H7 (cell line): ENCODE data around the gene SERPINE2. TPM values are rescaled to one million over a fixed set of nuclear protein-coding genes. Genes with fewer than 3 reads are reported as not detected.

Experiments
- DNase-seq: peaks from one replicate; pipeline ENCODE4 v3.0.0; 2012
- H3K27me3 ChIP-seq: 2 replicates; pipeline ENCODE4 v1.6.0; 2011; ENCODE audit warnings: mild to moderate bottlenecking, low read length; ENCODE audit not compliant: control insufficient read depth, insufficient read depth
- H3K36me3 ChIP-seq: replicated peaks from 2 replicates; pipeline ENCODE4 v1.5.1; 2011; ENCODE audit warnings: low read length; ENCODE audit not compliant: control insufficient read depth, insufficient read depth
- H3K4me3 ChIP-seq: 2 replicates; pipeline ENCODE4 v1.5.1; 2011; ENCODE audit warnings: low read depth, mild to moderate bottlenecking, control low read depth, low read length, moderate library complexity; ENCODE audit not compliant: insufficient read depth
- total RNA-seq: library from RNA; depleted of rRNA; stranded (reverse); fragments of >200 nt; shearing (Covaris generic); gene quantifications from 2 replicates; pipeline ENCODE4 v1.2.3, GENCODE V29; 2014; rRNA removed

Gene SERPINE2, protein sequence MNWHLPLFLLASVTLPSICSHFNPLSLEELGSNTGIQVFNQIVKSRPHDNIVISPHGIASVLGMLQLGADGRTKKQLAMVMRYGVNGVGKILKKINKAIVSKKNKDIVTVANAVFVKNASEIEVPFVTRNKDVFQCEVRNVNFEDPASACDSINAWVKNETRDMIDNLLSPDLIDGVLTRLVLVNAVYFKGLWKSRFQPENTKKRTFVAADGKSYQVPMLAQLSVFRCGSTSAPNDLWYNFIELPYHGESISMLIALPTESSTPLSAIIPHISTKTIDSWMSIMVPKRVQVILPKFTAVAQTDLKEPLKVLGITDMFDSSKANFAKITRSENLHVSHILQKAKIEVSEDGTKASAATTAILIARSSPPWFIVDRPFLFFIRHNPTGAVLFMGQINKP
- total RNA-seq: 186 and 229 TPM in 2 replicates

- peaks cover 15% of the 10 kb centered on the region for H3K27me3 ChIP-seq
- peak within 1 kb of the TSS; percentile 68 for H3K4me3 ChIP-seq
- H3K36me3 ChIP-seq: no peaks in the 10 kb centered on the region
- peak; percentile 94 for DNase-seq
Measured at GRCh38 chr2:224039080-224039769, at the start of gene SERPINE2. TSS of gene SERPINE2 (minus strand) at chr2:224039286. CDS start at chr2:224001900, 37,386 bp downstream.

- no peaks in the 10 kb centered on the region for H3K36me3 ChIP-seq
- DNase-seq: no peak
- H3K27me3 ChIP-seq: no peaks in the 10 kb centered on the region
- H3K4me3 ChIP-seq: no peak overlapping the region
Measured at GRCh38 chr2:224086226-224086914, 47.3 kb upstream of the SERPINE2 start.

DNA sequence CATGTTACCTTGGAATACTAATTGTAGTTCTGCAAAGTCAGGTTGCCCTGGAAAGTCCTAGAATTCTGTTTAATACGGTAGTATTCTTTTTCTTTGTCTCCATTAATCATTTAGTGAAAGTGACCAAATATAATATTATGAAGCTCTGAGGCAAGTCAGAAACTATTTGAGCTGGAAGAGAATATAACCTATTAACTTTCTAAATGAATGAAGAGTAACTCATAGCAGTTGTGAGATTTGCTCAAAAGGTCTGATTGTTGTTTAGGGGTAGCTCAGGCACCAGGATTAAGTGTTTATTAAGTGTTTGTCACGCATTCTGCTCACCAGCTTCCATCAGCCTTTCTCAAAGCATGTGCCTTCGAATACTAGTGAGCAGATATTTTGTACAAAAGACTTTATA, 46.7 kb upstream of the SERPINE2 start:
- Histone ChIP-seq H3K27me3 (no peaks in the 10 kb centered on the region), H3K4me3 (no peak overlapping the region), H3K36me3 (no peaks in the 10 kb centered on the region)
- no peak for DNase-seq

DNA sequence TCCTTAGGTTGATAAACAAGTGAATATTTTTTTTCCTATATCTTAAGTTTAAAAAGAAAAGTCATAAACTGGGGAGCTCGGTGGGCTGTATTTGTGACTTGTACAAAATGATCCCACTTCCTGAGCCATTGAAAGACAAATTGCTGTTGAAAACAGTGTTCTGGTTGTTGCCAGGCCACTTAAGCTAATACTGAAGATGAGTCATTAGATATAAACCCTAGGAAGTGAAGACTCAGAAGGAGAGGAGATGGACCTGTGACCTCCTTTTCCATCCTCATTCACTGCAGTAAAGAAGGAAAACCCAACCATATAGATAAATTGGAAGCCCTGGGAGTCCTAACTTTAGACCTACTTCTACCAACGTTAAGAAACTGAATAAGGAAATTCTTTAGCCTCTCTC, 46.2 kb upstream of the SERPINE2 start:
- Histone ChIP-seq H3K27me3 (no peaks in the 10 kb centered on the region), H3K4me3 (no peak overlapping the region), H3K36me3 (no peaks in the 10 kb centered on the region)
- no peak for DNase-seq

- Histone ChIP-seq H3K27me3 (no peaks in the 10 kb centered on the region), H3K36me3 (no peaks in the 10 kb centered on the region), H3K4me3 (no peak overlapping the region)
- DNase-seq: no peak
Measured at GRCh38 chr2:224084266-224084892, 45.3 kb upstream of the SERPINE2 start.

- Histone ChIP-seq H3K36me3 (no peaks in the 10 kb centered on the region), H3K4me3 (no peak overlapping the region)
Measured at GRCh38 chr2:224083638-224084037, 44.6 kb upstream of the SERPINE2 start.

DNA sequence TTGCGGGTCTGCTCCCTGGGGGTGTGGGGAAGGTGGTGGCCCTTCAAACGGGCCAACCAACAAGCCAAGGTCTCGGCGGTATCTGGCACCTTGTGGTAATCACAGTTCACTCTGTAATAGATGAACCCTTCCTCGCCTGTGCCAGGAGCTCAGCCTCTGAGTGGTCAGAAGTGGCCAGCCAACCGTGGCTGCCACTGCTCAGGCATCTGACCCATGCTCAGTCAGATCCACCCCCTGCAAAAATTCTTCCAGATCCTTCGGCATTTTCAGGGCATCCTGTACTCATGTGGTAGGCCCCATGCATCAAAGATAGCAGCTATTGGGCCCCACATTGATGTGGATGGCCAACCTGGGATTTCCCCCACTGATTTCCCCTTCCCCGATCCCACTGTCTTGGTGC, 39.6 kb upstream of the SERPINE2 start:
- no peak for DNase-seq
- no peaks in the 10 kb centered on the region for H3K27me3 ChIP-seq
- no peaks in the 10 kb centered on the region for H3K36me3 ChIP-seq

More at GRCh38 chr2:224083638-224084037, 44.6 kb upstream of the SERPINE2 start:
- no peak for DNase-seq
- no peaks in the 10 kb centered on the region for H3K27me3 ChIP-seq

DNA sequence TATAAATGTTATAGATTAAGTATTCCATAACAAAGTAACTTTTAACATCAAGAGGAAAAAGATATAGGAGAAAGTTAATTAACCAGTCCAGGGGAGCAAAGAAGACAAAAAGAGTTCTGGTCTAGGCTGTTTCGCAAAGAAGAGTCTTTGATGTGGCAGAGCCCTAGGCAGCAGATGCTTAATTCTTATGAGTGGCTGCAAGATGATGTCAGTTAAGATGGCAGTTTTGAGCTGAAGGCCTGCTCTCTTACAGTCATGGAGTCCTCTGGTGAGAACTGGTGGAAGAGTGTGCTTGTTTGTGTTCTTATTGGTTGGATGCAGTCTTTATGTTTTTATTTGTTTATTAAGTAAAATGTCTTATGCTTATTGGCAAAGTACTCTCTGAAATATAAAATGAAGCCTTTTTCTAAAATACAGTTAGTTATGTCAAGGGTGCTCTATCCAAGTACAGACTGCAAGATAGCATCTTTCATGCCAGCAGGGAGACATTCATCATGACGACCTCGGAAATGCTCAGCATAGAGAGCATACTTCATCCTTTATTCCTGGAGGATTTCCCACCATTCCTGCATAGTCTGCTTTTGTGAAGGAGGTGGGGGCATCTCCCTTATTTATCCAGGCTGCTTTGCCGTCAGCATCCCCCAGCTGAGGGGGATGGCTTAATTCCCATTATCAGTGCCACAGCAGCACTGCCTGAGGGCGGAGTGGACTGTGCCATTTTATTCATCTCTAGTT, 38.9 kb upstream of the SERPINE2 start:
- no peak for DNase-seq
- Histone ChIP-seq H3K27me3 (no peaks in the 10 kb centered on the region), H3K36me3 (no peaks in the 10 kb centered on the region), H3K4me3 (no peak overlapping the region)

More for the DNA sequence above, 39.6 kb upstream of the SERPINE2 start:
- no peak overlapping the region for H3K4me3 ChIP-seq

- Histone ChIP-seq H3K4me3 (no peak overlapping the region), H3K27me3 (no peaks in the 10 kb centered on the region), H3K36me3 (no peaks in the 10 kb centered on the region)
- DNase-seq: no peak
Measured at GRCh38 chr2:224075588-224075987, 36.5 kb upstream of the SERPINE2 start.

- H3K36me3 ChIP-seq: no peaks in the 10 kb centered on the region
- H3K27me3 ChIP-seq: no peaks in the 10 kb centered on the region
- no peak for DNase-seq
- H3K4me3 ChIP-seq: no peak overlapping the region
Measured at GRCh38 chr2:224073676-224074075, 34.6 kb upstream of the SERPINE2 start.

DNA sequence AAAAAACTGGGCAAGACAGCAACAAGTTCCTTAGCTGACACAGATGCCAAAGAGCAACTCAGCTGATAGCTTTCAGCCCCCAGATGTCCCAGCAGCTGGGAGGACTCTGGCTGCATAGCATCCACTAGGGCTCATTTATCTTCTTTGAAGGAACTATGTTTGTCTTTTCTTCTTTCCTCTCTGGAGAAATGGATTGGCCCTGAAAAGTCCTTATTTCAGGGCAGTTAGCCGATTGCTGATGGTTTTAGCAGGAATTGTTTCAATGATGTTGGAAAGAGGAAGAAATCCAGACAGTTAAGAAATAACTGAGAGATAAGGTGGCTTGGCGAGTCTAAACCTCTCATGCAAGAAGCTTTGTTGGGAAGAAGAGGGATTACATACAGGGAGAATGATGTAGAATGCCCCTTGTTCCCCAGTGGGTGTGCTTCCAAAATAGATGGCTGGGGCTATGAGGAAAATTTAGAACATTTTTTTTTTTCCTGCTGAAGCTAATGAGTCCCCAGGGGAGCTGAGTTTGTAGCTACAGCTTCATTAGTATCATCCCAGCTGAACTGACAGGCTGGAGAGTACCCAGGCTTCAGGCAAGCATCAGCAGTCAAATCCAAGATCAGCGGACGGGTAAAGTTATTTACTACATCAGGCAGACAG, 33.6 kb upstream of the SERPINE2 start:
- no peak overlapping the region for H3K4me3 ChIP-seq
- no peak for DNase-seq
- no peaks in the 10 kb centered on the region for H3K27me3 ChIP-seq
- H3K36me3 ChIP-seq: no peaks in the 10 kb centered on the region

DNA sequence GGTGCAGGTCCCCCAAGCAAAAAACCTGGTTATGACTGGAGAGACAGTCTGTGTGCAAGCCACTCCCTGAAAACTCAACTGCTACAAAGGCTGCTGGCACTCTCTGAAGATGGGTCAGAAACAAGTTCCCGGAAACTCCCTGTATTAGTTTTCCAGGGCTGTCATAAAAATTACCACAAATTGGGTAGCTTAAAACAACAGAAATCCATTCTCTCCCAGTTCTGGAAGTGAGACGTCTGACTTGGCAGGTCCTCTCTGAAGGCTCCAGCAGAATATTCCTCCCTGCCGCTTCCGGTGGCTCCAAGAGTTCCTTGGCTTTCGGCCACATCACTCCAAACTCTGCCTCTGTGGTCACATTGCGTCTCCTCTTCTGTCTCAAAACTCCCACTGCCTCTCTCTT, 30.1 kb upstream of the SERPINE2 start:
- H3K27me3 ChIP-seq: no peaks in the 10 kb centered on the region
- no peaks in the 10 kb centered on the region for H3K36me3 ChIP-seq
- no peak for DNase-seq
- no peak overlapping the region for H3K4me3 ChIP-seq

DNA sequence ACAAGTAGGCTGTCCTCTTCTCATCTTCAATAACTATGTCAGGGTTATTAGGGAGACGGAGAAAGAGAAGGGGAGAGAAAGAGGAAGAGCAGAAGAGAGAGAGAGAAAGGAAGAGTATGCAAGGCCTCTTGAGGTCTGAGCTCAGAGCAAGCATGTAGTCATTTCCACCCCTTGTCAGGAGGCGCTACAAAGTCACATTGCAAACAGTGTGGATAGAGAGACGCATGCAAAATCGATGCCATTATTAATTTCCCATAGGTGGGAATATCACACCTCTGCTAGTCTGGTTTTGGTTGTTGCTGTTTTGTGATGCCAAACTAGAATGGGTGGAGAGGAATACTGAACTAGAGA, 24.2 kb upstream of the SERPINE2 start:
- no peaks in the 10 kb centered on the region for H3K36me3 ChIP-seq
- no peak for DNase-seq
- no peaks in the 10 kb centered on the region for H3K27me3 ChIP-seq

More for the DNA sequence above, 24.2 kb upstream of the SERPINE2 start:
- no peak overlapping the region for H3K4me3 ChIP-seq
